Measurements from ENCODE around the gene JADE2.
A peak's percentile ranks its signal among the peaks of the same experiment; 100 is the strongest.

JADE2 gene

GRCh38 chr5:134585966-134586365 is 60.5 kb downstream of the JADE2 start:
- Histone ChIP-seq H3K27ac (replicated peaks; ENCODE audit: low read length) (no peak overlapping the region), H3K27me3 (ENCODE audit: control insufficient read depth in 3 of 3, insufficient read depth in 3 of 3, low read depth in 1 of 3, low read length in 3 of 3) (peaks cover 0 to 8% (median 0%) of the 10 kb centered on the region in 3 experiments), H3K18ac (ENCODE audit: low read length) (peak overlapping the region; percentile 7), H4K91ac (ENCODE audit: low read depth, low read length, poor library complexity) (no peak overlapping the region), H3K14ac (ENCODE audit: low read length) (no peak overlapping the region), H2BK12ac (ENCODE audit: low read length) (no peak overlapping the region), H3K4me3 (ENCODE audit: low read length in 2 of 2) (no peak overlapping the region), H3K4me2 (ENCODE audit: insufficient read depth, low read length, poor library complexity, severe bottlenecking) (no peak overlapping the region), H3K9me3 (replicated peaks in 1 of 2; ENCODE audit: control insufficient read depth in 2 of 2, insufficient read depth in 1 of 2, low read depth in 1 of 2, low read length in 2 of 2) (peaks cover 0 to 6% of the 10 kb centered on the region in 2 donors), H3K36me3 (replicated peaks in 1 of 2; ENCODE audit: control insufficient read depth in 2 of 2, insufficient read depth in 2 of 2, low read length in 2 of 2) (no peaks in the 10 kb centered on the region), H3K4me1 (ENCODE audit: control insufficient read depth in 2 of 2, insufficient read depth in 1 of 2, low read depth in 1 of 2, low read length in 2 of 2) (no peaks in the 10 kb centered on the region), H3K23ac (ENCODE audit: low read depth, low read length, poor library complexity) (peak overlapping the region; percentile 29), H2BK120ac (ENCODE audit: low read depth, low read length) (no peak overlapping the region), H3K4ac (ENCODE audit: low read length) (no peak overlapping the region), H2AK5ac (ENCODE audit: low read depth, low read length) (peak overlapping the region; percentile 6), H3K9ac (ENCODE audit: low read depth, low read length, poor library complexity) (no peak overlapping the region), H3K79me1 (ENCODE audit: low read depth, low read length) (no peaks in the 10 kb centered on the region), H2BK5ac (ENCODE audit: low read length) (no peak overlapping the region), H4K8ac (ENCODE audit: low read depth, low read length) (no peak overlapping the region), H2AFZ (ENCODE audit: low read length) (no peak overlapping the region), H2BK15ac (ENCODE audit: low read length) (no peak overlapping the region)
- no peak for DNase-seq (ENCODE audit: low spot score)
- no CpG with 5 or more reads among the region's 2 CpGs for WGBS, 2 donors (ENCODE audit: extremely low coverage in 2 of 2, insufficient read length in 2 of 2, insufficient replicate concordance in 1 of 2)

DNA sequence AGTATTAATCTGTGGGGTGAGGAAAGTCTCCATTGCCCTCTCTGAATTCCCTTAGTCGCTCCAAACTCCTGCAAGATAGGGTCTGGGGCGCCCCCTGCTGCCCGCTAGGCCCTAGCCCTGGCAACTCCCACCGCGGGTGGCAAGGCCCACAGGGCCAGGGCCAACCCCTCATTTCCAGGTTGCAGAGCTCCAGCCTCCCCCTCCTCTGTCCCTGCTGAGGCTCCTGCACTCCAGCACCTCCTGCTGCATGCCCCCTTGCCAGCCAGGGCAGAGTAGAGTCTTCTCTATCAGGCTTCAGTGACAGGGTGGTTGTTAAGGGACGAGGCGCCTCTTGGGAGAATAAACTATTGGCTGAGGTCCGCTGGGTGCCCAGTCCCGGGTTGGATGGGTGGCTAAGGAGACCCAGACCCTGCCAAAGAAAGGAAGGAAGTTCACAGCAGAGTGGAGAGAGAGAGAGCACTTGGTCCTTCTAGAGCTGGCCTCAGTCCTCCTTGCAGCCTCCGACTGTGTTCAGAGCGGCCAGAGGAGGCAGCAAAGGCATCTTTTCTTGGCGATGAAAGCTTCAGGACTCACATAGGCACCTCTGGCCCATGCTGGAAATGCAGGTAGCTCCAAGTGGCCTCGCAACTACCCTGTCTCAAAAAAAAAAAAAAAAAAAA is 61.5 kb downstream of the JADE2 start:
- Histone ChIP-seq H3K9ac (ENCODE audit: low read depth, low read length, poor library complexity) (peak overlapping the region; percentile 38), H2BK12ac (ENCODE audit: low read length) (no peak overlapping the region), H3K36me3 (replicated peaks in 1 of 2; ENCODE audit: control insufficient read depth in 2 of 2, insufficient read depth in 2 of 2, low read length in 2 of 2) (no peaks in the 10 kb centered on the region), H2BK15ac (ENCODE audit: low read length) (no peak overlapping the region), H4K91ac (ENCODE audit: low read depth, low read length, poor library complexity) (no peak overlapping the region), H3K27ac (replicated peaks; ENCODE audit: low read length) (no peak overlapping the region), H2AFZ (ENCODE audit: low read length) (peak overlapping the region; percentile 92), H3K14ac (ENCODE audit: low read length) (no peak overlapping the region), H3K23ac (ENCODE audit: low read depth, low read length, poor library complexity) (no peak overlapping the region), H3K18ac (ENCODE audit: low read length) (peak overlapping the region; percentile 67), H2BK5ac (ENCODE audit: low read length) (no peak overlapping the region), H3K4me1 (ENCODE audit: control insufficient read depth in 2 of 2, insufficient read depth in 1 of 2, low read depth in 1 of 2, low read length in 2 of 2) (peaks cover 0 to 4% of the 10 kb centered on the region in 2 donors), H4K8ac (ENCODE audit: low read depth, low read length) (no peak overlapping the region), H2AK5ac (ENCODE audit: low read depth, low read length) (no peak overlapping the region), H2BK120ac (ENCODE audit: low read depth, low read length) (no peak overlapping the region), H3K79me1 (ENCODE audit: low read depth, low read length) (no peaks in the 10 kb centered on the region), H3K4me3 (ENCODE audit: low read length in 2 of 2) (no peak overlapping the region), H3K4me2 (ENCODE audit: insufficient read depth, low read length, poor library complexity, severe bottlenecking) (peak overlapping the region; percentile 13), H3K9me3 (replicated peaks in 1 of 2; ENCODE audit: control insufficient read depth in 2 of 2, insufficient read depth in 1 of 2, low read depth in 1 of 2, low read length in 2 of 2) (peaks cover 0 to 6% of the 10 kb centered on the region in 2 donors), H3K27me3 (ENCODE audit: control insufficient read depth in 3 of 3, insufficient read depth in 3 of 3, low read depth in 1 of 3, low read length in 3 of 3) (peaks cover 0 to 6% (median 0%) of the 10 kb centered on the region in 3 experiments), H3K4ac (ENCODE audit: low read length) (no peak overlapping the region)
- peak; percentile 61 for DNase-seq (ENCODE audit: low spot score)
- no CpG with 5 or more reads among the region's 13 CpGs for WGBS, 2 donors (ENCODE audit: extremely low coverage in 2 of 2, insufficient read length in 2 of 2, insufficient replicate concordance in 1 of 2)

DNA sequence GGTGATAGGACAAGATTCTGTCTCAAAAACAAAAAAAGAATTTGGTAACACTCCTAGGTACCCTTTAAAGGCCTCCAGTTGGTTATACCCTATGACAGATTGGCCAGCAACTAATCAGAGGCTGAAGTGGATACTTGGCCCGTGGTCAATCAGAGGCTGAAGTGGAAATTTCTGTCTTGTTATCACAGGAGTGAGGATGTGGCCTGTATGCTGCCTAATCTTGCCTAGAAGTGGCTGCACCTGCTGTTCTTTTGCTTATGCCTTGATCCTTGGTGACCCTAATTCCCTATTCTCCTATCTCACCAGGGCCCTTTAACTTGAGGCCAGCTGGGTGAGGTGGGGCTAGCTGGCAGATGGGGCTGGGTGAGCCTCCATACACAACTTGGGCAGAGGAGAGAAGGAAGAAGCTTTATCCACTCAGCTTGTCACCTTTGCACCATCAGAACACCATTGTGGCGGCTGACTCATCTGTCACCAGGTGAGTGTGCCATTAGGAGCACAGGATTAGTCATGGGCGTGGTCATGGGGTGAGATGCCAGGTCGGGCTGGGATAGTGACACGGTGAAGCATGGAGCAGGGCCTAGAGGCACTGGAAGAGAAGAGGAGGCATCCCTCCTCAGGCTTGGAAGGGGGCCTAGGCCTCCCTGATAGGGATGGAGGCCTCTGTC is 65.7 kb downstream of the JADE2 start:
- Histone ChIP-seq H2BK15ac (ENCODE audit: low read length) (no peak overlapping the region), H3K18ac (ENCODE audit: low read length) (no peak overlapping the region), H3K9ac (ENCODE audit: low read depth, low read length, poor library complexity) (no peak overlapping the region), H3K27me3 (ENCODE audit: control insufficient read depth in 3 of 3, insufficient read depth in 3 of 3, low read depth in 1 of 3, low read length in 3 of 3) (peaks cover 0 to 21% (median 0%) of the 10 kb centered on the region in 3 experiments), H3K4me3 (ENCODE audit: low read length in 2 of 2) (no peak overlapping the region), H2BK120ac (ENCODE audit: low read depth, low read length) (no peak overlapping the region), H3K79me1 (ENCODE audit: low read depth, low read length) (no peaks in the 10 kb centered on the region), H2AK5ac (ENCODE audit: low read depth, low read length) (no peak overlapping the region), H3K4ac (ENCODE audit: low read length) (peak overlapping the region; percentile 6), H3K14ac (ENCODE audit: low read length) (no peak overlapping the region), H3K4me2 (ENCODE audit: insufficient read depth, low read length, poor library complexity, severe bottlenecking) (no peak overlapping the region), H2BK5ac (ENCODE audit: low read length) (peak overlapping the region; percentile 29), H3K27ac (replicated peaks; ENCODE audit: low read length) (no peak overlapping the region), H3K4me1 (ENCODE audit: control insufficient read depth in 2 of 2, insufficient read depth in 1 of 2, low read depth in 1 of 2, low read length in 2 of 2) (peaks cover 0 to 5% of the 10 kb centered on the region in 2 donors), H3K23ac (ENCODE audit: low read depth, low read length, poor library complexity) (no peak overlapping the region), H3K9me3 (replicated peaks in 1 of 2; ENCODE audit: control insufficient read depth in 2 of 2, insufficient read depth in 1 of 2, low read depth in 1 of 2, low read length in 2 of 2) (peaks cover 0 to 6% of the 10 kb centered on the region in 2 donors), H2BK12ac (ENCODE audit: low read length) (no peak overlapping the region), H2AFZ (ENCODE audit: low read length) (no peak overlapping the region), H4K8ac (ENCODE audit: low read depth, low read length) (no peak overlapping the region), H3K36me3 (replicated peaks in 1 of 2; ENCODE audit: control insufficient read depth in 2 of 2, insufficient read depth in 2 of 2, low read length in 2 of 2) (no peaks in the 10 kb centered on the region), H4K91ac (ENCODE audit: low read depth, low read length, poor library complexity) (no peak overlapping the region)
- WGBS, 2 donors (ENCODE audit: extremely low coverage in 2 of 2, insufficient read length in 2 of 2, insufficient replicate concordance in 1 of 2): no CpG with 5 or more reads among the region's 5 CpGs
- no peak for DNase-seq (ENCODE audit: low spot score)

DNA sequence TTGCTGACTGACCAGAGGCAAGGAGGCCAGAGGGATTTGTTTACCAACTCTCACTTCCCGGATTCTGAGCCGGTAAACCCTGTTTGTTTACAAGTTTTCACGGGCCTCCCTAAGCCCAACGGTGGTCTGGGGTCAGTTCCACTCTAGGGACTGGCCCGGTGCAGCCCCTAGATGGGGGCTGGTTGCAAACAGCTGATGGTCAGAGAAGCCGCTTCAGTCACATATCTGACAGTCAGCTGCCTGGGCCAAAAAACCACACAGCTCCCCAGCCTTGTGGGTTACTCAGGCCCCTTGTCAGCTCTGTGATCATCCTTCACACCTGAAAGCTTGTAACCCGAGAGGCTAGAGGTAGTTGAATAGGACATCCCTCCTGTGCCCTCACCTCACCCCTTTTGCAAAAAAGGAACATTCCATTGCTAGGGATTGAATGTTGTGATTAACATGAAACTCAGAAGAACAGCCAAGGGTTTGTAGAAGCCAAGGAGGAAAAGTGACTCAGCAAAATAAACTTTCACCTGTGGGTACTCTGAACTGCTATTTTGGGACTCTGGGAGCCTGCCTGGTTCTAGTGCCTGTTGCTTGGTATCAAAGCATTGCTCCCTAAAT is 66.8 kb downstream of the JADE2 start:
- no peak for DNase-seq (ENCODE audit: low spot score)
- H3K27ac ChIP-seq (replicated peaks; ENCODE audit: low read length): no peak overlapping the region
- no CpG with 5 or more reads among the region's 7 CpGs for whole genome bisulfite sequencing, 2 donors (ENCODE audit: extremely low coverage in 2 of 2, insufficient read length in 2 of 2, insufficient replicate concordance in 1 of 2)

More for the DNA sequence above, 66.8 kb downstream of the JADE2 start:
- Histone ChIP-seq H4K91ac (ENCODE audit: low read depth, low read length, poor library complexity) (no peak overlapping the region), H3K27me3 (ENCODE audit: control insufficient read depth in 3 of 3, insufficient read depth in 3 of 3, low read depth in 1 of 3, low read length in 3 of 3) (peaks cover 0 to 21% (median 0%) of the 10 kb centered on the region in 3 experiments), H2BK15ac (ENCODE audit: low read length) (no peak overlapping the region), H3K4me3 (ENCODE audit: low read length in 2 of 2) (no peak overlapping the region), H3K36me3 (replicated peaks in 1 of 2; ENCODE audit: control insufficient read depth in 2 of 2, insufficient read depth in 2 of 2, low read length in 2 of 2) (no peaks in the 10 kb centered on the region), H3K79me1 (ENCODE audit: low read depth, low read length) (no peaks in the 10 kb centered on the region), H3K18ac (ENCODE audit: low read length) (no peak overlapping the region), H3K9ac (ENCODE audit: low read depth, low read length, poor library complexity) (no peak overlapping the region), H3K9me3 (replicated peaks in 1 of 2; ENCODE audit: control insufficient read depth in 2 of 2, insufficient read depth in 1 of 2, low read depth in 1 of 2, low read length in 2 of 2) (peaks cover 0 to 6% of the 10 kb centered on the region in 2 donors), H3K4me2 (ENCODE audit: insufficient read depth, low read length, poor library complexity, severe bottlenecking) (no peak overlapping the region), H4K8ac (ENCODE audit: low read depth, low read length) (no peak overlapping the region), H3K4ac (ENCODE audit: low read length) (no peak overlapping the region), H2AFZ (ENCODE audit: low read length) (no peak overlapping the region), H2AK5ac (ENCODE audit: low read depth, low read length) (no peak overlapping the region), H3K14ac (ENCODE audit: low read length) (no peak overlapping the region), H2BK120ac (ENCODE audit: low read depth, low read length) (no peak overlapping the region), H2BK5ac (ENCODE audit: low read length) (no peak overlapping the region), H2BK12ac (ENCODE audit: low read length) (no peak overlapping the region), H3K4me1 (ENCODE audit: control insufficient read depth in 2 of 2, insufficient read depth in 1 of 2, low read depth in 1 of 2, low read length in 2 of 2) (peaks cover 0 to 5% of the 10 kb centered on the region in 2 donors), H3K23ac (ENCODE audit: low read depth, low read length, poor library complexity) (no peak overlapping the region)

Measured in neuronal stem cell (in vitro differentiated cells).